ENCODE measurements around the gene OLA1. TPM values are rescaled to one million over a fixed set of nuclear protein-coding genes. Genes with fewer than 3 reads are reported as not detected.

OLA1 gene
- total and polyA plus RNA-seq, 2 donors (not counting 1 experiment from before 2014, with no cell fraction given): 13.9 to 47.7 TPM

DNA sequence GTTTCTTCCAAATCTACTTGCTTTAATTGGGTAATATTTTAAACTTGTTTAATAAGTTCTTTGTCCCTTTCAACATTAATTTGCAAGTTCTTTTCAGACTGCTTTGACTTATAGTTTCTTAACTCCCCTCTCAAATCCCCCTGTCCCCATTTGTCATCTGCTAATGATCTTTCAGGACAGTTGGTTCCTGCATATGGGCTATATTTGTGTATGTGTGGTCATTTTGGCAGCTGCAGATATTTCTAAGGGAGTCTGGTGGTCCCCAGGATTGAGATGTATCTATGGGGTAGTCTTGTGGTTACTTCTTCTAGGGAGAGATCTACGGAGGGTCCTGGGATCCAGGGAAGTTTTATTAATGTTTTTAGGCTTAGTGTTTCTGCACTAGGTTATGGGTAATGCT, 162.6 kb downstream of the OLA1 start:
- ChIA-PET POLR2A (no interaction called here), CTCF (no interaction called here)
- Mint-ChIP-seq H3K27me3 (no peaks in the 10 kb centered on the region), H3K9me3 (ENCODE audit: insufficient read depth) (no peaks in the 10 kb centered on the region), H3K4me1 (no peaks in the 10 kb centered on the region), H3K4me3 (no peak overlapping the region), H3K27ac (no peak overlapping the region)
- Histone ChIP-seq H3K27ac (ENCODE audit: low read length in 2 of 2) (no peak overlapping the region), H3K9me3 (ENCODE audit: control extremely low read depth in 1 of 3, control insufficient read depth in 2 of 3, insufficient read depth in 1 of 3, low read length in 2 of 3) (no peaks in the 10 kb centered on the region), H3K4me2 (replicated peaks; ENCODE audit: low read depth, low read length, poor library complexity, severe bottlenecking) (no peak overlapping the region), H3K27me3 (replicated peaks in 1 of 4; ENCODE audit: control extremely low read depth in 1 of 4, control insufficient read depth in 3 of 4, insufficient read depth in 4 of 4, low read length in 3 of 4) (no peaks in the 10 kb centered on the region), H3K36me3 (replicated peaks in 1 of 2; ENCODE audit: control extremely low read depth in 1 of 2, control insufficient read depth in 1 of 2, extremely low read depth in 1 of 2, insufficient read depth in 2 of 2, low read length in 1 of 2) (no peaks in the 10 kb centered on the region), H3K9ac (ENCODE audit: low read length) (no peak overlapping the region), H3K4me3 (ENCODE audit: control extremely low read depth in 1 of 5, extremely low read depth in 1 of 5, insufficient read depth in 1 of 5, low read depth in 2 of 5, low read length in 4 of 5) (no peak overlapping the region), H3K4me1 (ENCODE audit: control insufficient read depth in 2 of 2, insufficient read depth in 2 of 2, low read length in 2 of 2) (no peaks in the 10 kb centered on the region), H4K20me1 (ENCODE audit: control insufficient read depth, insufficient read depth, low read length, poor library complexity, severe bottlenecking) (no peaks in the 10 kb centered on the region), H2AFZ (ENCODE audit: insufficient read depth, low read depth, low read length, poor library complexity, severe bottlenecking) (no peak overlapping the region), H3K79me2 (ENCODE audit: control insufficient read depth, insufficient read depth, low read length) (no peaks in the 10 kb centered on the region)
- 100% methylated on average over 1 of the region's 1 CpG for WGBS (ENCODE audit: insufficient coverage)
- intact Hi-C loops (cut with micrococcal nuclease): no loop called here
- TF ChIP-seq EZH2 (IDR thresholded peaks at IDR 0.05; ENCODE audit: borderline replicate concordance, insufficient read depth, low read depth, low read length, poor library complexity, severe bottlenecking): no peak
- TF ChIP-seq CTCF (IDR thresholded peaks at IDR 0.05): no peak
- ATAC-seq (ENCODE audit: low read depth) (no peak), DNase-seq (no peak)

- no peak overlapping the region for H3K4me3 Mint-ChIP-seq
These were observed 164.4 kb downstream of the OLA1 start for GRCh38 chr2:174083843-174084458.

More at GRCh38 chr2:174083843-174084458, 164.4 kb downstream of the OLA1 start:
- Histone ChIP-seq H3K27me3 (replicated peaks in 1 of 4; ENCODE audit: control extremely low read depth in 1 of 4, control insufficient read depth in 3 of 4, insufficient read depth in 4 of 4, low read length in 3 of 4) (no peaks in the 10 kb centered on the region), H3K9me3 (ENCODE audit: control extremely low read depth in 1 of 3, control insufficient read depth in 2 of 3, insufficient read depth in 1 of 3, low read length in 2 of 3) (no peaks in the 10 kb centered on the region), H3K4me2 (replicated peaks; ENCODE audit: low read depth, low read length, poor library complexity, severe bottlenecking) (no peak overlapping the region), H3K27ac (ENCODE audit: low read length in 2 of 2) (no peak overlapping the region), H4K20me1 (ENCODE audit: control insufficient read depth, insufficient read depth, low read length, poor library complexity, severe bottlenecking) (no peaks in the 10 kb centered on the region), H3K4me3 (ENCODE audit: control extremely low read depth in 1 of 5, extremely low read depth in 1 of 5, insufficient read depth in 1 of 5, low read depth in 2 of 5, low read length in 4 of 5) (no peak overlapping the region), H3K9ac (ENCODE audit: low read length) (no peak overlapping the region), H3K4me1 (ENCODE audit: control insufficient read depth in 2 of 2, insufficient read depth in 2 of 2, low read length in 2 of 2) (no peaks in the 10 kb centered on the region), H3K36me3 (replicated peaks in 1 of 2; ENCODE audit: control extremely low read depth in 1 of 2, control insufficient read depth in 1 of 2, extremely low read depth in 1 of 2, insufficient read depth in 2 of 2, low read length in 1 of 2) (peaks cover 0 to 2% of the 10 kb centered on the region in 2 experiments), H2AFZ (ENCODE audit: insufficient read depth, low read depth, low read length, poor library complexity, severe bottlenecking) (no peak overlapping the region), H3K79me2 (ENCODE audit: control insufficient read depth, insufficient read depth, low read length) (no peaks in the 10 kb centered on the region)
- ChIA-PET POLR2A (no interaction called here), CTCF (no interaction called here)
- no CpG with 5 or more reads among the region's 3 CpGs for WGBS (ENCODE audit: insufficient coverage)
- TF ChIP-seq EZH2 (IDR thresholded peaks at IDR 0.05; ENCODE audit: borderline replicate concordance, insufficient read depth, low read depth, low read length, poor library complexity, severe bottlenecking) (no peak), CTCF (IDR thresholded peaks at IDR 0.05) (no peak)
- H3K9me3 Mint-ChIP-seq (ENCODE audit: insufficient read depth): no peaks in the 10 kb centered on the region
- no peaks in the 10 kb centered on the region for H3K27me3 Mint-ChIP-seq
- H3K4me1 Mint-ChIP-seq: no peaks in the 10 kb centered on the region
- no peak for DNase-seq
- no peak for ATAC-seq (ENCODE audit: low read depth)
- intact Hi-C loops (cut with micrococcal nuclease): no loop called here
- no peak overlapping the region for H3K27ac Mint-ChIP-seq

All from B cell (primary cell).